Kidney (tissue), 14 donors: ENCODE measurements around the gene PDGFC. TPM values are rescaled to one million over a fixed set of nuclear protein-coding genes. Genes with fewer than 3 reads are reported as not detected.

ENCODE experiments used
- DNase-seq, 5 donors: peaks; one replicate each; pipeline ENCODE4 v3.0.0-alpha.2; 2013 to 2020
- FAIRE-seq: peaks from 2 replicates; lab custom pipeline; 2012; peaks lifted over from hg19 to GRCh38; lab: Jason Lieb, UNC
- H3K27ac ChIP-seq, 2 donors: one replicate each; pipeline ENCODE4 v1.7.0; 2013; ENCODE audit warnings: low read depth in 2 of 2, low read length in 2 of 2, inconsistent platforms in 1 of 2
- H3K27me3 ChIP-seq: one replicate; pipeline ENCODE4 v1.7.1; 2013; ENCODE audit warnings: low read length, inconsistent platforms; ENCODE audit not compliant: control insufficient read depth, insufficient read depth
- H3K36me3 ChIP-seq, 3 donors: one replicate each; pipeline versions ENCODE4 v1.7.0 to v1.7.1; 2013; ENCODE audit warnings: low read length in 3 of 3, control low read depth in 1 of 3, inconsistent platforms in 1 of 3; ENCODE audit not compliant: insufficient read depth in 3 of 3, control insufficient read depth in 2 of 3
- H3K4me1 ChIP-seq, 3 donors: one replicate each; pipeline versions ENCODE4 v1.7.0 to v1.7.1; 2013; ENCODE audit warnings: low read length in 3 of 3, inconsistent platforms in 1 of 3, low read depth in 1 of 3; ENCODE audit not compliant: control insufficient read depth in 2 of 3, insufficient read depth in 2 of 3
- H3K4me3 ChIP-seq, 3 donors: one replicate each; pipeline versions ENCODE4 v1.7.0 to v1.8.1; 2013; ENCODE audit warnings: low read length in 3 of 3, control low read depth in 1 of 3, inconsistent platforms in 1 of 3
- H3K9ac ChIP-seq, 3 donors: one replicate each; pipeline versions ENCODE4 v1.7.0 to v1.7.1; 2013; ENCODE audit warnings: low read length in 3 of 3, control low read depth in 1 of 3, inconsistent platforms in 1 of 3
- H3K9me3 ChIP-seq, 3 donors: one replicate each; pipeline versions ENCODE4 v1.7.0 to v1.7.1; 2013; ENCODE audit warnings: low read length in 3 of 3, control low read depth in 1 of 3, inconsistent platforms in 1 of 3; ENCODE audit not compliant: control insufficient read depth in 2 of 3, insufficient read depth in 1 of 3
- intact Hi-C: fragments of 100-400 bp; cut with DNase I; formaldehyde crosslinking; loops from one replicate; pipeline ENCODE4 v1.11.1; 2022
- polyA plus RNA-seq: library from polyadenylated mRNA; stranded (reverse); fragments of 350-450 nt; fragmentation: Illumina TruSeq; extraction: RNeasy Lipid Tissue Mini Kit (QIAGEN cat#74804); gene quantifications from one replicate; pipeline ENCODE4 v1.2.3, GENCODE V29; 2014; ENCODE audit warnings: low read depth, low replicate concordance; ENCODE audit not compliant: insufficient read depth
- total RNA-seq: library from RNA; stranded (reverse); fragmentation: NEBNext Ultra II Directional; extraction: Animal tissue kit (Norgen Biotek cat#: 25700); gene quantifications from one replicate; pipeline ENCODE4 v1.2.1, GENCODE V29; 2021
- TF ChIP-seq, protein P1 (sequence below): IDR thresholded peaks from 3 replicates; pipeline ENCODE4 v1.5.1; 2012; ENCODE audit warnings: mild to moderate bottlenecking, moderate library complexity, borderline replicate concordance; ENCODE audit not compliant: insufficient read depth; ENCODE audit errors: extremely low read depth
- donor health status: control.
- donor health status: control.
- donor health status: control.
- donor health status: control.
- donor health status: control.
- donor health status: DM: yes; HTN: yes; CAD: no.
- donor health status: Normal renal cell carcinoma (clear cell type).

Gene PDGFC
- total and polyA plus RNA-seq, 2 donors from 2014 or later, result 12.3 to 37.6 TPM

DNA sequence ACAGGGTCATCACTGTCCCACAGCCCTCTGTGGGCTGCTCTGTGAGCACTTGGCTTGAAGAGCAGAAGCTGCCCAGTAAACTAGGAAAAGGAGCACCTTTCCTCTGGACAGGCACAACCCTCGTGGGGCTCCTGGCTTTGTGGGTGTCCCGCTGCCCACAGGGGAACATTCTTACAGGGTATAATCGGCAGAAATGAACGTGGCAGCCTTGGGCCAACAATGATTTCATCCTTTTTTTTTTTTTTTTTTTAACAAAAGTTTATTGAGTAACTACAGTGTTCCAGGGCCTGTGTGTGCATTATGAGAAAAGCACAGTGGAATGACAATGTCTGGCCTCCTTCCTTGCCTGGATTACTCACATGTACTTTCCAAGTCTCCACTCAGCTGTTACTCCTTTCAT is 197.2 kb downstream of the PDGFC start:
- H3K4me3 ChIP-seq, result no peak overlapping the region
- peaks cover 0 to 6% (median 2%) of the 10 kb centered on the region in 3 donors for H3K4me1 ChIP-seq
- FAIRE-seq (no peak), DNase-seq (no peak)
- no peak overlapping the region for H3K27ac ChIP-seq
- intact Hi-C loops, result no loop called here
- TF ChIP-seq, protein P1, sequence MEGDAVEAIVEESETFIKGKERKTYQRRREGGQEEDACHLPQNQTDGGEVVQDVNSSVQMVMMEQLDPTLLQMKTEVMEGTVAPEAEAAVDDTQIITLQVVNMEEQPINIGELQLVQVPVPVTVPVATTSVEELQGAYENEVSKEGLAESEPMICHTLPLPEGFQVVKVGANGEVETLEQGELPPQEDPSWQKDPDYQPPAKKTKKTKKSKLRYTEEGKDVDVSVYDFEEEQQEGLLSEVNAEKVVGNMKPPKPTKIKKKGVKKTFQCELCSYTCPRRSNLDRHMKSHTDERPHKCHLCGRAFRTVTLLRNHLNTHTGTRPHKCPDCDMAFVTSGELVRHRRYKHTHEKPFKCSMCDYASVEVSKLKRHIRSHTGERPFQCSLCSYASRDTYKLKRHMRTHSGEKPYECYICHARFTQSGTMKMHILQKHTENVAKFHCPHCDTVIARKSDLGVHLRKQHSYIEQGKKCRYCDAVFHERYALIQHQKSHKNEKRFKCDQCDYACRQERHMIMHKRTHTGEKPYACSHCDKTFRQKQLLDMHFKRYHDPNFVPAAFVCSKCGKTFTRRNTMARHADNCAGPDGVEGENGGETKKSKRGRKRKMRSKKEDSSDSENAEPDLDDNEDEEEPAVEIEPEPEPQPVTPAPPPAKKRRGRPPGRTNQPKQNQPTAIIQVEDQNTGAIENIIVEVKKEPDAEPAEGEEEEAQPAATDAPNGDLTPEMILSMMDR, result no peak
- H3K9ac ChIP-seq, result no peak overlapping the region
- no peaks in the 10 kb centered on the region for H3K36me3 ChIP-seq
- no peaks in the 10 kb centered on the region for H3K9me3 ChIP-seq
- no peaks in the 10 kb centered on the region for H3K27me3 ChIP-seq

DNA sequence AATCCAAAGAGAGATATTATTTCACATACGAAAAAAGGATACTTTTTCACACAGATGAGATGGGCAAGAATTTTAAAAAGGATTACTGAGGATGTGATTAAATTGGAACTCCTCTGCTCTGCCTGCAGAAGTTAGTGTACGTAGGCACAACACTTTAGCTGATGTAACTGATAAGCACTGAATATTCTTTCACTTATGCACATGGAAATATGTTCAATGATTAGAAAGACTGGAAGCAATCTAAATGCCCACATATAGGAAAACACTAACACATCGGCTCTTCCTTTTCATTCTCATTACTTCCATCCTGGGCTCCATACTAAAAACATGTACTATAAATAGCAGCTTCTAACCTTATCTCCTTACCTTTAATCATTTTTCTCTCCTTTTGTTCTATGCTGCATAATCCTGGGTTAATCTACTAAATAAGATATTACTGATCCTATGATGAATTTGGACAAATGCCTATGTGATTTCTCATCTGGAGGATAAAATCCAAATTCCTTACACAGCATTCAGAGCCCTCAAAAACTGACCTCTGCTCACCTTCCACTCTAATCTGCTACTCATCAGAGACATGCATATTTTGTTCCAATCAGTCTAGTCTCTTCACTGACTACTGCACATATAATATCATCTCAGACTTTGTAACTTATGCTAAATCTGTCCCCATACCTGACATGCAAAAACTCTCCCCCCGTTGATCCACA is 197.8 kb downstream of the PDGFC start:
- intact Hi-C loops, result no loop called here
- DNase-seq (no peak), FAIRE-seq (no peak)
- Histone ChIP-seq H3K9me3 (no peaks in the 10 kb centered on the region), H3K4me3 (no peak overlapping the region), H3K9ac (no peak overlapping the region), H3K27ac (no peak overlapping the region), H3K27me3 (no peaks in the 10 kb centered on the region), H3K36me3 (no peaks in the 10 kb centered on the region), H3K4me1 (peaks cover 0 to 6% (median 2%) of the 10 kb centered on the region in 3 donors)
- TF ChIP-seq, protein P1, result no peak

DNA sequence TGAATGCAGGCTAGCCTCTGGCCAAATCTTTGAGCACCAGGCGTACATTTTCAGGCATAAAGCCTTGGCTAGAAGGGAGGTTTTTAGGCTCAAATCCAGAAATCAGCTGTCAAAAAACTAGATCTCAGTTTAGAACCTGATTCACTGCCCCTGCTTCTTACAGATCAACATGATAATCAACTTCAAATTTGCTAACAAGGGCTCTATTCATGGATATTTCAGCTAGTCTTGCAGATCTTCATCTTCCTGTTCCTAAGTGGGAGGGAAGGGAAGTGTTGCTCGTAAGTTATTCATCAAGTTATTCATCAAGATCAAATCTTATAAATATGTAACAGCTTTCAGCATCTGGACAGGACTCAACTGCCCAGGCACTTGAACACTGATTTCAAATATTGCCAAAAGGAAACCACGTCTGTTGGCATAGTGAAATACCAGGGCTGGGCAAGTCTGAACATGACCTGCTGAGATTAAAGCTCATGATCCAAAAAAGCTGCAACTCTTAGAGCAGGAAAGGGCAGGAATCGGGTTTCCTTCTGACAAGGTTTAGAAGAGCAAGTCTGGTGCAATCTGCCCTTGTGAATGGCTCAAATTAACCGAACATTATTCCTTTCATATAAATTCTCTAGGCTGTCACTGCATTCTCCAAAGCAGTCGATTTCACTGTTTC is 200.3 kb downstream of the PDGFC start:
- DNase-seq, result peak in 3 of 5 donors; percentile 14 to 61 (median 56)
- H3K36me3 ChIP-seq, result no peaks in the 10 kb centered on the region
- TF ChIP-seq, protein P1, result no peak
- intact Hi-C loops, result no loop called here
- H3K9ac ChIP-seq, result peak overlapping the region in 1 of 3 donors; percentile 18
- H3K4me3 ChIP-seq, result peak overlapping the region in 1 of 3 donors; percentile 32
- H3K27ac ChIP-seq, result peak overlapping the region in 1 of 2 donors; percentile 48
- FAIRE-seq, result no peak
- H3K9me3 ChIP-seq, result no peaks in the 10 kb centered on the region
- H3K4me1 ChIP-seq, result peaks cover 0 to 6% (median 2%) of the 10 kb centered on the region in 3 donors
- no peaks in the 10 kb centered on the region for H3K27me3 ChIP-seq
